K562 (cell line): ENCODE results near the gene REX1BD. TPM values are rescaled to one million over a fixed set of nuclear protein-coding genes. Genes with fewer than 3 reads are reported as not detected.
A peak's percentile ranks its signal among the peaks of the same experiment; 100 is the strongest.

Source experiments
- BMI1 ChIP-seq: fragments of 150-350 bp; IDR thresholded peaks from 2 replicates; pipeline ENCODE4 v1.6.1; 2014; ENCODE audit warnings: low read length
- CHCHD3 ChIP-seq: fragments of 250-450 bp; sonication (Bioruptor Pico); IDR thresholded peaks from 2 replicates; pipeline ENCODE4 v2.1.2; 2022; ENCODE audit warnings: mild to moderate bottlenecking
- ELF4 ChIP-seq: fragments of 450-650 bp; formaldehyde crosslinking; IDR thresholded peaks from 2 replicates; pipeline ENCODE4 v1.4.0; 2022; ENCODE audit warnings: missing genetic modification characterization
- FUS ChIP-seq: fragments of 200-400 bp; formaldehyde crosslinking; optimal IDR thresholded peaks from 2 replicates; pipeline ENCODE3; 2017; ENCODE audit warnings: low read depth, low read length
- GABPB1 ChIP-seq: sonication (generic); formaldehyde crosslinking; IDR thresholded peaks from 2 replicates; pipeline ENCODE4 v1.8.0; 2022; ENCODE audit warnings: mild to moderate bottlenecking, missing genetic modification reagents
- HBP1 ChIP-seq: fragments of 450-650 bp; formaldehyde crosslinking; IDR thresholded peaks from 2 replicates; pipeline ENCODE4 v1.4.0; 2022; ENCODE audit warnings: missing genetic modification characterization
- HMG20A ChIP-seq: fragments of 450-650 bp; formaldehyde crosslinking; conservative IDR thresholded peaks from 2 replicates; pipeline ENCODE4 v1.4.0; 2020; ENCODE audit warnings: mild to moderate bottlenecking, mixed read lengths
- KLF1 ChIP-seq: fragments of 450-650 bp; IDR thresholded peaks from 2 replicates; pipeline ENCODE4 v1.6.1; 2016; ENCODE audit warnings: missing genetic modification characterization, missing compliant biosample characterization
- L3MBTL2 ChIP-seq: fragments of 450-650 bp; IDR thresholded peaks from 2 replicates; pipeline ENCODE4 v1.6.1; 2016; ENCODE audit warnings: mild to moderate bottlenecking, moderate library complexity
- NBN ChIP-seq: fragments of 450-650 bp; IDR thresholded peaks from 2 replicates; pipeline ENCODE4 v1.6.1; 2016; ENCODE audit warnings: low read depth, mild to moderate bottlenecking
- NCOA6 ChIP-seq: fragments of 450-650 bp; IDR thresholded peaks from 2 replicates; pipeline ENCODE4 v1.6.1; 2017; ENCODE audit warnings: mild to moderate bottlenecking
- PCBP2 ChIP-seq: fragments of 200-400 bp; formaldehyde crosslinking; IDR thresholded peaks from 2 replicates; pipeline ENCODE4 v1.6.1; 2018; ENCODE audit warnings: low read length, low read depth, mild to moderate bottlenecking, moderate library complexity; ENCODE audit not compliant: poor library complexity, severe bottlenecking
- PRDM10 ChIP-seq: fragments of 450-650 bp; IDR thresholded peaks from 2 replicates; pipeline ENCODE4 v1.6.1; 2018; ENCODE audit not compliant: partially characterized antibody
- RBBP5 ChIP-seq: fragments of 200-600 bp; sonication (generic); IDR thresholded peaks from 2 replicates; pipeline ENCODE4 v1.6.1; 2012; ENCODE audit warnings: borderline replicate concordance, mild to moderate bottlenecking, low read length, control low read depth, inconsistent platforms; ENCODE audit not compliant: insufficient read depth, poor library complexity, severe bottlenecking
- RBM14 ChIP-seq: fragments of 200-400 bp; formaldehyde crosslinking; IDR thresholded peaks from 2 replicates; pipeline ENCODE4 v1.6.1; 2018; ENCODE audit warnings: low read depth, mild to moderate bottlenecking, low read length, moderate library complexity, borderline replicate concordance; ENCODE audit not compliant: insufficient read depth
- SAFB2 ChIP-seq: fragments of 200-400 bp; formaldehyde crosslinking; IDR thresholded peaks from 2 replicates; pipeline ENCODE4 v1.6.1; 2018; ENCODE audit warnings: borderline replicate concordance, low read length, low read depth, moderate library complexity; ENCODE audit not compliant: severe bottlenecking
- SIX5 ChIP-seq, 2 experiments: IDR thresholded peaks; 2 replicates each; pipeline ENCODE4 v1.6.1; 2011; ENCODE audit warnings: low read length in 2 of 2, borderline replicate concordance in 1 of 2, low read depth in 1 of 2, mild to moderate bottlenecking in 1 of 2, moderate library complexity in 1 of 2; ENCODE audit not compliant: insufficient read depth in 1 of 2
- SMARCB1 ChIP-seq: IDR thresholded peaks from 2 replicates; pipeline ENCODE4 v1.6.1; 2011; ENCODE audit warnings: improper control_type of control experiment, low read depth; ENCODE audit not compliant: insufficient read length
- SREBF1 ChIP-seq: fragments of 150-350 bp; IDR thresholded peaks from 2 replicates; pipeline ENCODE4 v1.6.1; 2014; ENCODE audit warnings: antibody characterized with exemption, low read depth, low read length, borderline replicate concordance
- TGIF2 ChIP-seq: sonication (generic); formaldehyde crosslinking; IDR thresholded peaks from 2 replicates; pipeline ENCODE4 v1.8.1; 2022; ENCODE audit warnings: mild to moderate bottlenecking, missing genetic modification reagents, moderate library complexity
- U2AF1 ChIP-seq: fragments of 200-400 bp; formaldehyde crosslinking; optimal IDR thresholded peaks from 2 replicates; pipeline ENCODE3; 2017; ENCODE audit warnings: mild to moderate bottlenecking, low read depth, low read length, moderate library complexity
- ZKSCAN3 ChIP-seq: fragments of 250-450 bp; sonication (Bioruptor Pico); IDR thresholded peaks from 2 replicates; pipeline ENCODE4 v1.4.0; 2020
- ZNF408 ChIP-seq: fragments of 250-450 bp; sonication (Bioruptor Pico); IDR thresholded peaks from 2 replicates; pipeline ENCODE4 v1.4.0; 2020; ENCODE audit warnings: low read depth, mild to moderate bottlenecking, moderate library complexity
- ZNF780A ChIP-seq: fragments of 250-450 bp; sonication (Bioruptor Pico); IDR thresholded peaks from 2 replicates; pipeline ENCODE4 v1.5.0; 2021; ENCODE audit warnings: mild to moderate bottlenecking
- polyA plus RNA-seq, 8 experiments: library from polyadenylated mRNA; depleted of rRNA in 4 of 8; stranded (reverse) in 5 of 8; unstranded in 3 of 8; fragments of >200 nt; fragmentation: Nextera tagmentation in 2 of 8; fragmentation: Illumina TruSeq in 1 of 8; extraction: Ambion mirVana in 2 of 8; extraction: Trizol in 1 of 8; gene quantifications; 2 replicates each; pipeline versions ENCODE4 v1.2.1 to v1.2.3, GENCODE V29; 2011 to 2014; ENCODE audit warnings: inconsistent platforms in 1 of 8, missing spikeins in 1 of 8
- total RNA-seq, 7 experiments: library from RNA; depleted of rRNA in 6 of 7; stranded (reverse); fragments of >200 nt in 6 of 7; fragmentation: Illumina TruSeq in 2 of 7; extraction: Trizol in 2 of 7; gene quantifications; 2 replicates each; pipeline versions ENCODE4 v1.2.1 to v1.2.3, GENCODE V29; 2011 to 2021; ENCODE audit warnings: low replicate concordance in 1 of 7

REX1BD gene
- total and polyA plus RNA-seq, 9 of the 15 experiments (the other 6 are each of a cell fraction or from before 2014, with no cell fraction given), result 1.9 to 136 (median 13.8) TPM

- TF ChIP-seq PRDM10, result peak; percentile 29
- TF ChIP-seq ELF4 (CRISPR knock-in tag), result peak; percentile 80; the same call in 1 of the 2 replicates
- TF ChIP-seq ZNF408 (CRISPR knock-in tag), result no peak
- TF ChIP-seq ZKSCAN3, result no peak
- peak; percentile 83 for TF ChIP-seq RBBP5
- peak; percentile 97 for TF ChIP-seq KLF1 (tag)
- TF ChIP-seq ZNF780A (CRISPR knock-in tag), result peak; percentile 36; the same call in 1 of the 2 replicates
- TF ChIP-seq TGIF2 (CRISPR knock-in tag), result no peak; the same call in 1 of the 2 replicates
- TF ChIP-seq SMARCB1, result no peak
- no peak for TF ChIP-seq SREBF1
- no peak for TF ChIP-seq NCOA6
- no peak for TF ChIP-seq BMI1
- TF ChIP-seq PCBP2, result no peak
- TF ChIP-seq NBN, result no peak; the same call in 1 of the 2 replicates
- TF ChIP-seq CHCHD3 (CRISPR knock-in tag), result no peak
- peak; percentile 83; the same call in 1 of the 2 replicates for TF ChIP-seq L3MBTL2
- TF ChIP-seq RBM14, result no peak
- no peak for TF ChIP-seq HBP1
- peak; percentile 76 for TF ChIP-seq FUS
- no peak for TF ChIP-seq SAFB2
- peak; percentile 63 to 69; a peak in 3 of 4 replicates for TF ChIP-seq SIX5 (IDR thresholded peaks at IDR 0.05; ENCODE audit: borderline replicate concordance in 1 of 2, insufficient read depth in 1 of 2, low read depth in 1 of 2, low read length in 2 of 2)
- TF ChIP-seq U2AF1, result peak; percentile 93
- TF ChIP-seq HMG20A (CRISPR knock-in tag), result no peak
- peak; percentile 98 for TF ChIP-seq GABPB1
Observed at GRCh38 chr19:18571564-18572344, 16.8 kb upstream of the REX1BD start, which contains the start of gene UBA52 (continued).
